ENCODE results near the gene PSG1.
"Not testable (repeated sequence)": the region's sequence is repeated elsewhere in the genome, so short reads cannot be mapped to it uniquely, and the experiment has no call there.

PSG1 gene

GRCh38 chr19:42881279-42881678 is 1.8 kb upstream of the PSG1 start:
- not testable (repeated sequence) for DNase-seq (ENCODE audit: low read depth in 2 of 2)

- DNase-seq (ENCODE audit: low read depth in 2 of 2), result not testable (repeated sequence)
Observed at GRCh38 chr19:42880621-42881020, 1.1 kb upstream of the PSG1 start.

GRCh38 chr19:42876596-42876995 is 2.9 kb downstream of the PSG1 start:
- DNase-seq (ENCODE audit: low read depth in 2 of 2), result not testable (repeated sequence)

GRCh38 chr19:42875881-42876280 is 3.6 kb downstream of the PSG1 start:
- DNase-seq (ENCODE audit: low read depth in 2 of 2), result not testable (repeated sequence)

GRCh38 chr19:42874901-42875813 is 4.4 kb downstream of the PSG1 start:
- not testable (repeated sequence) for DNase-seq (ENCODE audit: low read depth in 2 of 2)

GRCh38 chr19:42874136-42874535 is 5.4 kb downstream of the PSG1 start:
- not testable (repeated sequence) for DNase-seq (ENCODE audit: low read depth in 2 of 2)

GRCh38 chr19:42872608-42873007 is 6.9 kb downstream of the PSG1 start:
- DNase-seq (ENCODE audit: low read depth in 2 of 2), result no peak

- DNase-seq (ENCODE audit: low read depth in 2 of 2), result no peak
Observed at GRCh38 chr19:42857544-42857867, 22.0 kb downstream of the PSG1 start.

GRCh38 chr19:42856866-42857543 is 22.5 kb downstream of the PSG1 start:
- not testable (repeated sequence) for DNase-seq (ENCODE audit: low read depth in 2 of 2)

- not testable (repeated sequence) for DNase-seq (ENCODE audit: low read depth in 2 of 2)
Observed at GRCh38 chr19:42854745-42855144, 24.8 kb downstream of the PSG1 start.

GRCh38 chr19:42853231-42853630 is 26.3 kb downstream of the PSG1 start:
- not testable (repeated sequence) for DNase-seq (ENCODE audit: low read depth in 2 of 2)

GRCh38 chr19:42852821-42853220 is 26.7 kb downstream of the PSG1 start:
- DNase-seq (ENCODE audit: low read depth in 2 of 2), result not testable (repeated sequence)

GRCh38 chr19:42851718-42852280 is 27.7 kb downstream of the PSG1 start:
- not testable (repeated sequence) for DNase-seq (ENCODE audit: low read depth in 2 of 2)

- no peak for DNase-seq (ENCODE audit: low read depth in 2 of 2)
Observed at GRCh38 chr19:42850981-42851717, 28.4 kb downstream of the PSG1 start.

- no peak for DNase-seq (ENCODE audit: low read depth in 2 of 2)
Observed at GRCh38 chr19:42846597-42846996, 32.9 kb downstream of the PSG1 start.

- DNase-seq (ENCODE audit: low read depth in 2 of 2), result not testable (repeated sequence)
Observed at GRCh38 chr19:42843631-42844030, 35.9 kb downstream of the PSG1 start.

GRCh38 chr19:42832746-42833442 is 46.6 kb downstream of the PSG1 start:
- DNase-seq (ENCODE audit: low read depth in 2 of 2), result not testable (repeated sequence)

- DNase-seq (ENCODE audit: low read depth in 2 of 2), result not testable (repeated sequence)
Observed at GRCh38 chr19:42832023-42832680, 47.4 kb downstream of the PSG1 start.

GRCh38 chr19:42831221-42832019 is 48.1 kb downstream of the PSG1 start:
- DNase-seq (ENCODE audit: low read depth in 2 of 2), result no peak
